ENCODE measurements around the gene DAD1.
A peak's percentile ranks its signal among the peaks of the same experiment; 100 is the strongest.
"Not testable (repeated sequence)": the region's sequence is repeated elsewhere in the genome, so short reads cannot be mapped to it uniquely, and the experiment has no call there.

The DAD1 gene

DNA sequence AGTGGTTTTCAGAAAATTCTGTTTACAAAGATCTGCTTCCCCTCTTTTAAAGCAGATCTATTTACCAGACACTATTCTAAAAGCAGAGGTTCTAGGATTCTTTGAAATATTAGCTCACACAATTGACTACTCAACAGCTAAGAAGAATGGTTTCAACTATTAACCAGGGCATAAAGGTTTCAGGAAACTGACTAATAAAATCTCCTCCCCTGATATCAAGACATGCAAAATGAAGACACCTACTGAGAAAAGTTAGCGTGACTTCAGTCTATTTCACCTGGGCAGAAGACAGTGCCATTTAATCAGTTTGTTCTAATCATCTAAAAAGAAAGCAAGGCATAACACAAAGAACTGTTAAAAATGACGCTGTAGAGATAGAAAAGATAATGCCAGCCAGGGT, 22.2 kb downstream of the DAD1 start:
- no peak for DNase-seq

DNA sequence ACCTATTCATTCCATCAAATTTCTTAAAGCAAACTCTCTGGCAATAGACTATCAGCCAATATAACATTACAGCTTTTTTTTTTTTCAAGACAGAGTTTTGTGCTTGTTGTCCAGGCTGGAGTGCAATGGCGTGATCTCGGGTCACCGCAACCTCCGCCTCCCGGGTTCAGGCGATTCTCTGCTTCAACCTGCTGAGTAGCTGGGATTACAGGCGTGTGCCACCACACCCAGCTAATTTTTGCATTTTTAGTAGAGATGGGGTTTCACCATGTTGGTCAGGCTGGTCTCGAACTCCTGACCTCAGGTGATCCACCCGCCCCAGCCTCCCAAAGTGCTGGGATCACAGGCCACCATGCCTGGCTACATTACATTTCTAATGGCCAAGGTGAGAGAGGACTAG, 22.8 kb downstream of the DAD1 start:
- DNase-seq: not testable (repeated sequence)

DNA sequence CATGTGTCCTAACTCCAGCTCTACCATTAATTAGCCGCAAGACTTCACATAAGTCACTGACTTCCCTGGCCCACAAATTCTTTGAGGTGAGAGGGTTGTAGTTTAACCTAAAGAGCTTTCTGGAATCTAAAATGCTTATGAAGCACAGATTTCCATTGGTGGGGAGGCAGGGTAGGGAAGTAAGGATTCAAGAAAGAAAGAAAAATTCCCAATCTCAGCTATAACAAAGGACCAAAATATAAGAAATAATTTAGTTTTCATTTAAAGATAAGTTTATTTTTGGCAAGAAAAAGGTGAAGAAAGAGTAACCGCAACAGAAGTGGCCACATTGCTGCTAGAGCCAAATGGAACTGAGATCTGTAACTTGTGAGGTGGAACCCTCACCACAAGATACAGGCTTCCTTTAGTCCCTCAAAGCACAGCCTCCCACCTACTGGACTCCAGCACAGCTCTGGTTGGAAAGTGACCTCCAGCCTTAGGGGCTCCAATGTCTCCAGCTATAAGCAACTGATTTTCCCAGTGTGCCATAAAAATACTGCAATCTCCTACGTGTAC, 23.6 kb downstream of the DAD1 start:
- DNase-seq: no peak

DNA sequence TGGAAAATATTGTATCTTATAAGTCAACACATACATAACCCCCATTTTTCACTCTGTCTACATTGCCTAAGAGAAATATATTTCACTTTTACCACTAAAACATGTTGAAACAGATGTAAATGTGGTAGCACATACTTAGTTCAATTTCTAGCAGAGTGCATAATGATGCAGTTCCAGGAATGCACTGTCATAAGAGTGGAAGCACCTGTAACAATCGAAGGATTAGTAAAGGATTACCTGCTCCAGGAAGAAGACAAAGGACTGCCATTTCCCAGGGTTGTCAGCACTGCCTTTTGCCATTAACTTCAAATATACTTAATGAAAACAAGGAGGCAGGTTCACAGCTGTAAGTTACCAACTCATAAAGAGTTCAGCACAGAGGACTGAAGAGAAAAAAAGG, 24.6 kb downstream of the DAD1 start:
- no peak for DNase-seq

DNA sequence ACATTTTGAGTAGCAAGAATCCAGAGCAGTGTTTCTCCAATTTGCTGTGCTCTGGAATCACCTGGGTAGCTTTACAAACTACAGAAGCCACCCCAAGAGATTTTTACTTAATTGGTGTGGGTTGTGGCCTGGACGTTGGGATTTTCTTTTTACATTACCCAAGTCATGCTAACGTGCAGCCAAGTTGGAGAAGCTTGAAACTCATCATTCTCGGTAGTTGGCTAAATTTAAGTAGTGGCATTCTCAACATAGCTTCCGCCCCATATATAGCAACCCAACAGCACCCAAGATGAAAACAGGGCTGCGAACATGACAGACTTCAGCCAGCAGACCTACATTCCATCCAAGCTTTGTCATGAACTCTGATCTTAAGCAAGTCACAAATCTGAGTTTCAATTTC, 25.0 kb downstream of the DAD1 start:
- no peak for DNase-seq

DNA sequence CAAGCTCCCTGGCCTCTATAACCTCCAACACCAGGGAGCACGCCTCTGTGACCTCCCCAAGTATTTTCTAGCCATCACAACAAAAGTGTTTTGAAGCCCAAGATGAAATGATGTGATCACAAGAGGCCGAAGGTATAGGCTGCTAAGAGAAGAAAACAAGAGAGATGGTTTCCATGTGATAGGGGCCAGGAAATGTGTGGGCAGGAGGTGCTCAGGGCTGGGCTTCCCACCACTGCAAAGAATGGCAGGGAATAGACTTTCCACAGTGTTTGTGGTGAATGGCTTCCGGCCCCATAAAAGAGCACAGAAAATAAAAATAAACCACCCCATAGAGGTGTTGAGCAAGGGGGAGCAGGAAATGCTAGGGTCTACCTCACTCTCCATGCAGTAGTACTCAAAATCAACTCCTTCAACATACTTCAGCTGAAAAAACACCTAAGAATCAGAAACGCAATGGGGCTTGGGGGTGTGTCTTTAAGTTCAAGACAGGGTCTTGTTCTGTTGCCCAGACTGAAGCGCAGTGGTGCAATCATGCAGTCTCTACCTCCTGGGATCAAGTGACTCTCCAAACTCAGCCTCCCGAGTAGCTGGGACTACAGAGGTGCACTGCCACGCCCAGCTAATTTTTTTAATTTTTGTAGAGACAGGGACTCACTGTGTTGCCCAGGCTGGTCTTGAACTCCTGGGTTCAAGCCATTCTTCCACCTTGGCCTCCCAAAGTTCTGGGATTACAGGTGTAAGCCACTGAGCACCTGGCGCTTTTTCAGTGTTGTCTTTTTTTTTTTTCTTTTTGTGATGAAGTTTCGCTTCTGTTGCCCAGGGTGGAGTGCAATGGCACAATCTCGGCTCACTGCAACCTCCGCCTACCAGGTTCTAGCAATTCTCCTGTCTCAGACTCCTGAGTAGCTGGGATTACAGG, 27.1 kb downstream of the DAD1 start:
- DNase-seq: no peak

DNA sequence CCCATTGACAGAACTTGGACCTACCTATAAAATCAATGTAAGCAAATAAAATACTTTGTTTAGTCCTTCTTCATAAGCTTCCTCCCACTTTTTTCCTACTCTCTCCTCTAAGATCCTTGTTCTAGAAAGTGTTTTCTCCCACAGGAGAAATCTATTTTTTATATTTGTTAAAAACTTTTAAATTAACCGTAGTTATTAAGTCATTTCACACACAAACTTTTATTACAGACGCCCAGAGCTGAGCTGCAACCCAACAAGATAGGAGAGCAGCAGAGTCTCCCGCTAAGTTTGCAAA, 27.7 kb downstream of the DAD1 start:
- no peak for DNase-seq

DNA sequence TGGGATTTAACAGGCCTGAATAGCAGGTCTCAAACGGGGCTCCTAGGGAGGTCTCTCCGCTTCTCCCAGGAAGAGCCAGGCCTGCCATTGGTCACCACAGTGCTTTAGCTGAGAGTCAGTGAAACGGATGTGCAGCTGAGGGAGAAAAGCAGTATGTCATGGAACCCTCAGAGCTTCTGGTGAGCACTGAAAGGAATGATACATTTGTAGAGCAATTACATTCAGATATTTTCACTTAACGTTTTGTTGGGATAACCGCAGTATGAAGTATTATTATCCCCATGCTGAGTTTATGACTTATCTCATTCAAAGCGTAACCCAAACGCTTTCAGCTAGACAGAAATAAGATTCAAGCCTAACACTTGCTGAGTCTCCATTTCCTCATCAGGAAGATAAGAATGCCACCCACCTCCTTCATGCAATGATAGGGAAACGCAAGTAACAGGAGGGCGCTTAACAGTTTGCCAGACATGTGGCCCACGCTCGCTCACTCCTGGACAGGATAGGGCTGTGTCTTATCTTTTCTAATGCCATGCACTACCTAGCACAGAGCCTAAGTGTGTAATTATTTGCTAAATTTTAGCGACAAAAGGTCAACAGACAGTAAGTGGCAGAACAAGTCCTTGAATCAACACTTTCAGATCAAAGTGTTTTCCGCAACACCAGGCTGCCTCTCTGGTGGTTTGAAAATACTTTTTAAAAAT, 28.2 kb downstream of the DAD1 start:
- no peak for DNase-seq

DNA sequence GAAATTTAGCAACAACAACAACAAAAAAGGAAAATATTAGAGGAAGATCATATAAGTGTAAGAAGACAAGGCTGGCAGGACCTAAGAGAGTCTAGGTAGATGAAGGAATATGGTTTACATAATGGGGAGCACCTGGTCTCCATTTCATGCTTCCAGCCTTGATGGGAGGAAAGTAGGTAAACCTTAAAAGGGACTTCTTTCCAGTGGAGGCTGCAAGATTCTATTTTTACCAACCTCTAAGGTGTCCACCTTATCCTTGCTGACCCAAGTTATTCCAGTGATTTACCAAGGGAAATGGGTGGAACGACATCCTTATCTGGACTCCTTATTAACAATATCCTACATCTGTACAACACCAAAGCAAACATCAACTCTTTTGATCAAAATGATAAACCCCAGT, 30.0 kb downstream of the DAD1 start:
- no peak for DNase-seq

DNA sequence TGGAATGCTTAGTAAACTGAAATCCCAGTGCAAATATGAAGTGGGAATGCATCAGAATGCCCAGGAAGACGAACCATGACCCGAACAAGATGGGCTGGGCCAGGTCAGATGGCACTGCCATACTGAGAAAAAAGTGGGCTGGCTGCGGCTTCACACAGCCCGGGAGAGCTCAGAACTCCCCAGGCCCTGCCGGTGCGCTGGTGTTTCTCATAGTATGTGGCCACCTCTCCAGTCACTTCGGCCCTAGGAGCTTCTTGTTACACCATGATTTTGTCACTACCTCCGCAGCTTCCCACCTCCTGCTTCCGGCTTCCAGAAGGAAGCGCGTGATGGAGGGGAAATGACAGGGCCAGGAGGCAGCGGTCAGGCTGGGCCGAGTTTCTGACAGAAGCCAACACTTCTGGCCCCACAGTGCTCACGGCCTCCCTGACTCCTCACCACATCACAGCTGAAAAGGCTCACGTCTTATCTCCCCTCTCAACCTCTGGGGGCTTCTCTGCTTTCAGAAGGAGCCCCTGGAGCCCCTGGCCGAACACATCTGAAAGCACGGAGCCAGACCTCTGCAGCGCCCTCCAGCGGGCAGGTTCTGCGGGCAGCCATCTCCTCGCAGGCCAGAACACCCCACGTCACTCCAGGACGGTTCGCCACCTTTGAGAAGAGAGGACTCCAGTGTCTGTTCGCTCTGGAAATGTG, 30.7 kb downstream of the DAD1 start:
- DNase-seq: no peak

DNA sequence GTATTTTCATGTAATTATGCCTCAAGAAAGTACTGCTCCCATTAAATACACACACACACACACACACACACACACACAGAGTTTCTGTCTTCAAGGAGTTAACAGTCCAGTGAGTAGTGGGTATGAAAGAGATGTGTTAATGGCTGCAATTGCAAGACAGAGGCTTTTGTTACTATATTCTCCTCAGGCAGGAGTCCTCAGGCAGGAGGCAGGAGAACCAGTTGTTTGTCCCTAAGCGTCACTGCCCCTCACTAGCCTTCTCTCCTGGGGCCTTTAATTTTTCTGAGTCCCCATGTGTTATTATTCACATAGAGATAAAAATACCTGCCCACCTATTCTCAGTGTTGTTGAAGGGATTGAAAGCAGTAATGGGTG, 31.2 kb downstream of the DAD1 start:
- DNase-seq: no peak

DNA sequence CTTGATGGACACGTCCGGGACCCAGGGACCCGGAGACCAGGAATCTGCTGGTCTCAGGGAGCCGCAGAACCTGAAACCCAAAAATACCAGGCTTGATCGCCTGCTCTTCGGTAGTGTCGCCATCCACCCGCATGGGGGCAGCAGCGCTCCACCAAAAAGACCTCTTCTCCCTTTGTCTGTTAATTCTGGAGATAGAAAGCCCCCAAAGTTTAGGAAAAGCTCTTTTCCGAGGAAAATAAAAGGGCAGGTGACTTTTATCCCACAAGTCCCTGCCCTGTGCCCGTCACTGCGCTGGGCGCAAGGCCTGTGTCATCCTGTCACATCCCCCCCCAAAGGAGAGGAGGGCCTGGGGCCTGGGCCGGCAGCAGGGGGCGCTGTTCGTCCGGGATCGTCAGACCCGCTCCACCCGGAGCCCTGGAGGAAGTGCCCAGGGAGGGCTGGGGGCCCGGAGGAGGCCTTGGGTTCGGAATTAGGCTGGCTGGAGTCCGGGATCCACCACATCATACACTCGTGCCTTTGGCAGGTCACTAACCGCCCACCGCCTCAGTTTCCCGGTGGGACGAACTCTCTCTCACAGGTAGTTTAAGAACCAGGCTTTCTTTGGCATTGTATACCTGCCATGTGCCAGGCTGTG, 31.9 kb downstream of the DAD1 start:
- peak; percentile 87 for DNase-seq

DNA sequence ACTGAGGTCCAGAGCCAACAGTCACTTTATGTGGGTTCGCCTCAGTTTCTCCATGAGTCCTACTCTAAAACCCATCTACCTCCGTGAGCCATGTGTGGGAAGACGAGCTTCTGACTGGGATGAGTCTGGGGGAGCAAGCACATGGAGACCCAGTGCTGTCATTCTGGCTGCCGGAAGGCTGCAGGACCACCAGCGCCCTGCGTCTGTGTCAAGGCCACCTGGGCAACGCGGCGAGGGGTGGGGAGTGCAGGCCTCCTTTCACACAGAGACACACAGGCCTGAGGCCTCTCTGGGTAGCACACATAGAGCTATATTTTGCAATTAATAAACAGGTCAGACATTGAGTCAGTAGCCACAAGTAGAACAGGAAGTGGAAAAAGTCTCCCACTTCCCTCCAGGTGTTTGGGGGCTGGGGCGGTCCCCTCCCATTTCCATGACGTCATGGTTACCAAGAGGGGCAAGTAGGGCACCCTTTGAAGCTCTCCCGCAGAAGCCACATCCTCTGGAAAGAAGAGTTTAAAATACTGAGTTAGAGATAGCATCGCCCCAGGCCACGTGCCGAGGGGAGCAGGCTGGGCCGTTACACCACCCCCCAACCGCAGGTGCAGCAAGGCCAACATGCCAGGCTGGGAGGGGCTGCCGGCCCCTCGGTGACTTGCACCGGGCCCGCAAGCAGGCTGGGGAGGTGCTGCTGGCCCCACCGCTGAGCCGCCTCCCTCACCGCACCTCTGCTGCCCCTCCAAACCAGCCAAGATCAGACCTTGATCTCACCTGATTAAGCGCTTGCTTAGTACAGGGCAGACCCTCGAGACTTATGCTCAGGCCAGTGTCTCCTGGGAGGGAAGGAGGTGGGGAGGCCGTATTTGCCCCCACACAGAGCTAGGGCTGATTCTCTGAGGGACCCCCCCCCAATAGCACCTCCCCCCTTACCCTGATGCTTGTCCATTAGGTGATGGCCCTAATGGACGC, 32.7 kb downstream of the DAD1 start:
- no peak for DNase-seq

DNA sequence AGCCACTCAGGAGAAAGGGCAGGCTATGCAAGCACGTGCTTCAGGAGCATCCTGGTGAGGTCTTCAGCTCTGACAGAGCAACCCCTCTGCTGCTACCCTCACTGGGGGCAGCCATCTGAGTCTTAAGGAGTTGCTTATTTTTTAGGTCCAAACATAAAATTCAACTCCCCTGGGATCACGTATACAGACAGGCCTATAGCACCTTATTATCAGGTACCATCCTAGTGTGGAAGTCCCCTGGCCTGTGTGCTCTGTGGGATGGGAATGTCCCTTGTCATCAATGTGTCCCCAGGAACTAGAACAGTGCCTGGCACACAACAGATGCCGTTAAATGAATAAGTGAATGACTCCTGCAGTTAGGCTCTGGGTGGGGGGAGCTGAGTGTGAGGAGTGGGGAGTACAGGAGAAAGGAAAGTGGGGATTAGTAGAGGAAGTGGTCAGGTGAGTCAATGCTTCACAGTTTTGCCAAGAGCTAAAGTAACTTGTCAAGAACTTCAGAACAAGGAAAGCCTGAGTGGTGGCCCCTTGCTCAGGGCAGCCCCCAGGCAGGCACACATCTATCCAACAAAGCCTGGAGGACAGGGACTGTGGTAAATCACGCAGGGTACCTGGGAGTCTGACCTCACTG, 33.5 kb downstream of the DAD1 start:
- no peak for DNase-seq

DNA sequence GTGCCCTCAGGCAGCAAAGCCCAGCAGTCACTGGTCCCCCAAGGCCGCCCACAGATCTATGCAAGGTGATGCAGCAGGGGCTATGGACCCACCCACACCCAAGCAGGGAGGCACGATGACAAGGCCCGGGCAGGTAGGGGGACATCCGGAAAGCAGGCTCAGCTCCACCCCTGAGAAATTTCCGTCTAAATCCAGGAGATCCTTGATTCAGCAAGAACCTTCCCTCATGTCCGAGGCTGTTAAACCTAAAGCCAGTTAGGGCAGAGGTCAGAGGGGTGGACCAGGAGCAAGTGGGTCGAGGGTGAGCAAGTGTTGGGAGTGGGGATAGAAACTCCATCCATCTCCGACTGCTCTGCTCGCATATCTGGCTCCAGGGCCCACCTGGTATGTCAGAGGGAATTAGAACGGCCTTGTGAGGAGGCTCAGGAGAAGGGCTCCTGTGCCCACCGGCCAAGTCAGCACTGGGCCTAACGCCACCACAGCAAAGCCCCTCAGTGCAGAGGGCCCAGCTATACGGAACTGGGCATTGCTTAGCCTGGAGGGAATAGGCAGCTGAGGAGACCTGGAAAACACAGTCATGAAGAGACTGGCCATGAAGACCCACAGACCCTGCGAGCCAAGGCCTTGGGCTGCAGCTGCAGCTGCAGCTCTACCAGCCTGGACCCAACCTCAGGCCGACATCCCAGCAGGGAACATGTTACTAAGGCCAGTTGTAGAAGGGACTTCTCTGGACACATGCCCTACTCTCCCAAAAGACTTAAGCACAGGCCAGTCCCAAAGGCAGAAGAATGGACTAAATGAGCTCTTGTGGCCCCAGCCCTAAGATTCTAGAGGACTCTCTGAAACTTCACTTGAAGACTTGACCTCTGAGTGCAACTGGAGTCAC, 34.3 kb downstream of the DAD1 start:
- DNase-seq: no peak

DNA sequence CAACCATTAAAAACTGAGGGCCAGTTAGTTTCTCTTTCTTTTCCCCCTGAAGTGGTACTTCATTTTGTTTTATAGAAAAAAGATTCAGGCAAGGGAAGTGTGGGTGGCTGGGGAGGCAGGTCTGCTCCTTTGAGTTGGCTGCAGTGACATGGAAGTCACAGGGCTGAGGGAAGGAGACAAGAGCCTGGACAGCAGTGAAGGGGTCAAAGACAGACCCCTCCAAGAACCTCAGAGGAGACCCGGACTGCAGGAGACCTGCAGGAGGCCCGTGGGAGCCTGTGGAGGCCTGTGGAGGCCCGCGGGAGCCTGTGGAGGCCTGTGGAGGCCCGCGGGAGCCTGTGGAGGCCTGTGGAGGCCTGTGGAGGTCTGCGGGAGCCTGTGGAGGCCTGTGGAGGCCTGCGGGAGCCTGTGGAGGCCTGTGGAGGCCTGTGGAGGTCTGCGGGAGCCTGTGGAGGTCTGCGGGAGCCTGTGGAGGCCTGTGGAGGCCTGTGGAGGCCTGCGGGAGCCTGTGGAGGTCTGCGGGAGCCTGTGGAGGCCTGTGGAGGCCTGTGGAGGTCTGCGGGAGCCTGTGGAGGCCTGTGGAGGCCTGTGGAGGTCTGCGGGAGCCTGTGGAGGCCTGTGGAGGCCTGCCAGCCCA, 35.0 kb downstream of the DAD1 start:
- not testable (repeated sequence) for DNase-seq

DNA sequence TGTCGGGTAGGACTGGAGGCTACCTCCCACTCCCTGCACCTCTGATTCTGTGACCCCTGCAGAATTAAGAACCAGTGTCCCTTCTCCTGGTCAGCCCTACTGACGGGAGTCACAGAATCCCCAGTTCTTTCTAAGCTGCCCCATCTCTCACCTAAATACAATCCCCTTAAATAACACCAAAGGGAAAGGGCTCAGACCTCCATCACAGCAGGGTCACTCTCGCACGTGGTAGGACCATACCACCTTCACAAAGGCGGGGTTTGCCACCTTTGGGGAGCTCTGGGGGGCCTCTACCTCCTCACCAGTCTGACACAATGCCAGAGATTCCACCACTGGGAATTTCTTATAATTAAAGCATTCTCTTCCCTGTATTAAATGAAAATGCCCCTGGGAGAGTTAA, 35.6 kb downstream of the DAD1 start:
- no peak for DNase-seq

DNA sequence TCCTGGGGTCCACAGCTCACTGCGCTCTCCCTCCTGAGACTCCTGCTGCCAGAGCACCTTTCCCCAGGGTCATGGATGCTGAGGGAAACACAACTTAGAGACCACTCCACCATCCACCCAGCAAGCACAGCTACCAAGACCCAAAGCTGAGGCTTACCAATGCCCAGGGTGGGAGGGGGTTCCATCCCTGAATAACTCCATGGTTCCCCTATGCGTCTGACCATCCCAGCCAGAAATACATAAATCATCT, 36.3 kb downstream of the DAD1 start:
- no peak for DNase-seq

DNA sequence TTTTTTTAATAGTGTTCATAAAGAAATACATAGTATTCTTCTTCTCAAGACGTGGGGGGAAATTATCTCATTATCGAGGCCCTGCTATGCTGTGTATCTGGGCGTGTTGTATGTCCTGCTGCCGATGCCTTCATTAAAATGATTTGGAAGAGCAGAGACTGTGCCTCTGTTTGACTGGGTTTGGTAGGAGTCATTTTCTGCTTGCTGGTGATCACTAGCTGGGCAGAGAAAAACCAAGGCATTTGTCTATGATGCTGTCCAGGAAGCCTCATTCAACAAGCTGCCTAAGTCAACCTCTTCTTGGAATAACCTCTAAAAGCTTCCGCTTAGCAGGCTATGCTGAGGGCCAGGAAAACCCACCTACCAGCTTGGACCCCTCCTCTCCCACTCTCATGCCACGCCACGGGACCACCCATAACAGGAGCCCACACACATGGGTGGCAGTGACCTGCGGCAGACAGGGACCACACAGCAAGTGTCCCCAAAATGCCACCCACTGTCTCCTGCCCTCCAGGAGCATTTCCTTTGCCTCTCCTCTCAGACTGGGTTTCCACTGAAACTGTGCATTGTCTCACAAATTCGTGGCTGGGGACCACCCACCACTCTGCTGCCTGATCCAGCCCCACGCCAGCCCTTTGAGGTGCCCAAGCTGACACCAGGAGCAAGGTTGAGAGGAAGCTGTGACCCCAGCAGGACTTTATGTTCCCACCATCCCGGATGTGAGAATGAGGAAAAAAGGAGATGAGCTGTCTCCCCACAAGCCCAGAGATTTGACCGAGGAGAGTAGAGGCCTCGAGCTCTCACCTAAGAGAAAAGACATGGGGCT, 36.8 kb downstream of the DAD1 start:
- DNase-seq: no peak
